DOHH2 (cell line): Measurements from ENCODE around the gene MAGOH.
"Not testable (repeated sequence)": the region's sequence is repeated elsewhere in the genome, so short reads cannot be mapped to it uniquely, and the experiment has no call there.

Experiments used
- EZH2phosphoT487 ChIP-seq: fragments of 200-600 bp; sonication (generic); IDR thresholded peaks from 2 replicates; pipeline ENCODE4 v1.6.1; 2017; ENCODE audit warnings: borderline replicate concordance, mild to moderate bottlenecking, antibody characterized with exemption, low read length, moderate library complexity, mixed read lengths
- TF ChIP-seq, protein P1 (sequence below): fragments of 200-600 bp; sonication (generic); IDR thresholded peaks from one replicate; pipeline ENCODE4 v1.5.1; 2014; ENCODE audit warnings: antibody characterized with exemption, mild to moderate bottlenecking, low read depth, low read length; ENCODE audit not compliant: poor library complexity, severe bottlenecking

DNA sequence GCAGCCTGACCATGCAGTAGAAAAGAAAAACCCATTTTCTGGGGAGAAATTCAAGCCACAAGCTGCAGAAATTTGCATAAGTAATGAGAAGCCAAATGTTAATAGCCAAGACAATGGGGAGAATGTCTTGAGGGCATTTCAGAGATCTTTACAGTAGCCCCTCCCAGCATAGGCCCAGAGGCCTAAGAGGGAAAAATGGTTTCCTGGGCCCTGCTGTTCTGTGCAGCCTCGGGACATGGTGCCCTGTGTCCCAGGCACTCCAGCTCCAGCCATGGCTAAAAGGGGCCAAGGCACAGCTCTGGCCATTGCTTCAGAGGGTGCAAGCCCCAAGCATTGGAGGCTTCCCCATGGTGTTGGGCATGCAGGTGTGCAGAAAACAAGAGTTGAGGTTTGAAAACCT is 32.8 kb downstream of the MAGOH start:
- TF ChIP-seq, protein P1, sequence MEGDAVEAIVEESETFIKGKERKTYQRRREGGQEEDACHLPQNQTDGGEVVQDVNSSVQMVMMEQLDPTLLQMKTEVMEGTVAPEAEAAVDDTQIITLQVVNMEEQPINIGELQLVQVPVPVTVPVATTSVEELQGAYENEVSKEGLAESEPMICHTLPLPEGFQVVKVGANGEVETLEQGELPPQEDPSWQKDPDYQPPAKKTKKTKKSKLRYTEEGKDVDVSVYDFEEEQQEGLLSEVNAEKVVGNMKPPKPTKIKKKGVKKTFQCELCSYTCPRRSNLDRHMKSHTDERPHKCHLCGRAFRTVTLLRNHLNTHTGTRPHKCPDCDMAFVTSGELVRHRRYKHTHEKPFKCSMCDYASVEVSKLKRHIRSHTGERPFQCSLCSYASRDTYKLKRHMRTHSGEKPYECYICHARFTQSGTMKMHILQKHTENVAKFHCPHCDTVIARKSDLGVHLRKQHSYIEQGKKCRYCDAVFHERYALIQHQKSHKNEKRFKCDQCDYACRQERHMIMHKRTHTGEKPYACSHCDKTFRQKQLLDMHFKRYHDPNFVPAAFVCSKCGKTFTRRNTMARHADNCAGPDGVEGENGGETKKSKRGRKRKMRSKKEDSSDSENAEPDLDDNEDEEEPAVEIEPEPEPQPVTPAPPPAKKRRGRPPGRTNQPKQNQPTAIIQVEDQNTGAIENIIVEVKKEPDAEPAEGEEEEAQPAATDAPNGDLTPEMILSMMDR, result not testable (repeated sequence)
- TF ChIP-seq EZH2phosphoT487, result not testable (repeated sequence)
